ENCODE data around the gene CNKSR3.

The CNKSR3 gene

GRCh38 chr6:154534531-154534930 is 24.0 kb upstream of the CNKSR3 start:
- Histone ChIP-seq H3K9ac (ENCODE audit: low read length) (no peak overlapping the region), H4K20me1 (ENCODE audit: insufficient read depth, low read length) (no peaks in the 10 kb centered on the region), H2AFZ (ENCODE audit: low read length) (no peak overlapping the region), H3K27me3 (ENCODE audit: insufficient read depth, low read length) (no peaks in the 10 kb centered on the region), H3K79me2 (ENCODE audit: insufficient read depth, low read length) (no peaks in the 10 kb centered on the region), H3K9me3 (ENCODE audit: low read length) (no peaks in the 10 kb centered on the region), H3K9me2 (ENCODE audit: low read depth, low read length) (no peaks in the 10 kb centered on the region), H3K4me1 (ENCODE audit: insufficient read depth, low read length, severe bottlenecking) (no peaks in the 10 kb centered on the region), H3K4me2 (ENCODE audit: low read length) (no peak overlapping the region), H3K4me3 (ENCODE audit: low read depth, low read length, poor library complexity, severe bottlenecking) (no peak overlapping the region), H3F3A (ENCODE audit: insufficient read depth, low read length) (no peaks in the 10 kb centered on the region), H3K36me3 (ENCODE audit: insufficient read depth, low read length) (no peaks in the 10 kb centered on the region), H3K27ac (ENCODE audit: low read depth, low read length, poor library complexity, severe bottlenecking) (no peak overlapping the region)
- TF ChIP-seq CTCF (IDR thresholded peaks at IDR 0.05; ENCODE audit: low read length) (no peak), EZH2 (IDR thresholded peaks at IDR 0.05; ENCODE audit: borderline replicate concordance, low read length) (no peak)

DNA sequence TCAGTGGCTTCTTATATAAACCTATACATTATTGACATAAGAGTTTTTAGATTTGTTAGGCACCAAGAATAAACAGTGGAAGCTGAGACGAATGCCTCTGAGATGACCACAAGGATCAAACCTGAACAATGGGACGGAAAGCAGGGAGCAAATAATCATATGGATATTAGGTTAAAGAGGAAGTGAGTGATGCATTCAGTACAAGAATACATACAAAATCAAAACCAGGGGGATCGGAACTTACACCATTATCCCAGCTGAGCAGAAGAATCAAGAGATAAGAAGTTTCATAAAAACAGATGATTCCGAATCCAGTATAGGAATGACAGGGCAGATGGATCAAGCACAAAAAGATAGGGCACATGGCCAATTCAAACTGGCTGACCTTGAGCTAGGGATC is 21.9 kb upstream of the CNKSR3 start:
- Histone ChIP-seq H3K36me3 (ENCODE audit: insufficient read depth, low read length) (no peaks in the 10 kb centered on the region), H3K27ac (ENCODE audit: low read depth, low read length, poor library complexity, severe bottlenecking) (no peak overlapping the region), H3K27me3 (ENCODE audit: insufficient read depth, low read length) (no peaks in the 10 kb centered on the region), H3K9me3 (ENCODE audit: low read length) (no peaks in the 10 kb centered on the region), H3K9me2 (ENCODE audit: low read depth, low read length) (no peaks in the 10 kb centered on the region), H3K4me3 (ENCODE audit: low read depth, low read length, poor library complexity, severe bottlenecking) (no peak overlapping the region), H3K79me2 (ENCODE audit: insufficient read depth, low read length) (no peaks in the 10 kb centered on the region), H3K4me2 (ENCODE audit: low read length) (no peak overlapping the region), H3F3A (ENCODE audit: insufficient read depth, low read length) (no peaks in the 10 kb centered on the region), H3K4me1 (ENCODE audit: insufficient read depth, low read length, severe bottlenecking) (no peaks in the 10 kb centered on the region), H3K9ac (ENCODE audit: low read length) (no peak overlapping the region), H2AFZ (ENCODE audit: low read length) (no peak overlapping the region), H4K20me1 (ENCODE audit: insufficient read depth, low read length) (no peaks in the 10 kb centered on the region)
- TF ChIP-seq CTCF (IDR thresholded peaks at IDR 0.05; ENCODE audit: low read length) (no peak), EZH2 (IDR thresholded peaks at IDR 0.05; ENCODE audit: borderline replicate concordance, low read length) (no peak)

- H3K4me1 ChIP-seq (ENCODE audit: insufficient read depth, low read length, severe bottlenecking), result no peaks in the 10 kb centered on the region
- H2AFZ ChIP-seq (ENCODE audit: low read length), result no peak overlapping the region
- no peak overlapping the region for H3K4me3 ChIP-seq (ENCODE audit: low read depth, low read length, poor library complexity, severe bottlenecking)
- no peak for TF ChIP-seq CTCF (IDR thresholded peaks at IDR 0.05; ENCODE audit: low read length)
- no peaks in the 10 kb centered on the region for H3K79me2 ChIP-seq (ENCODE audit: insufficient read depth, low read length)
- no peak overlapping the region for H3K27ac ChIP-seq (ENCODE audit: low read depth, low read length, poor library complexity, severe bottlenecking)
- H3K4me2 ChIP-seq (ENCODE audit: low read length), result no peak overlapping the region
- no peak overlapping the region for H3K9ac ChIP-seq (ENCODE audit: low read length)
- no peaks in the 10 kb centered on the region for H4K20me1 ChIP-seq (ENCODE audit: insufficient read depth, low read length)
- no peaks in the 10 kb centered on the region for H3K27me3 ChIP-seq (ENCODE audit: insufficient read depth, low read length)
- no peaks in the 10 kb centered on the region for H3K9me3 ChIP-seq (ENCODE audit: low read length)
- H3F3A ChIP-seq (ENCODE audit: insufficient read depth, low read length), result no peaks in the 10 kb centered on the region
- H3K36me3 ChIP-seq (ENCODE audit: insufficient read depth, low read length), result no peaks in the 10 kb centered on the region
- H3K9me2 ChIP-seq (ENCODE audit: low read depth, low read length), result no peaks in the 10 kb centered on the region
Measured at GRCh38 chr6:154529957-154530356, 19.5 kb upstream of the CNKSR3 start.
